Measurements from ENCODE around the gene C12orf50.
"Not testable (repeated sequence)": the region's sequence is repeated elsewhere in the genome, so short reads cannot be mapped to it uniquely, and the experiment has no call there.

C12orf50 gene, protein sequence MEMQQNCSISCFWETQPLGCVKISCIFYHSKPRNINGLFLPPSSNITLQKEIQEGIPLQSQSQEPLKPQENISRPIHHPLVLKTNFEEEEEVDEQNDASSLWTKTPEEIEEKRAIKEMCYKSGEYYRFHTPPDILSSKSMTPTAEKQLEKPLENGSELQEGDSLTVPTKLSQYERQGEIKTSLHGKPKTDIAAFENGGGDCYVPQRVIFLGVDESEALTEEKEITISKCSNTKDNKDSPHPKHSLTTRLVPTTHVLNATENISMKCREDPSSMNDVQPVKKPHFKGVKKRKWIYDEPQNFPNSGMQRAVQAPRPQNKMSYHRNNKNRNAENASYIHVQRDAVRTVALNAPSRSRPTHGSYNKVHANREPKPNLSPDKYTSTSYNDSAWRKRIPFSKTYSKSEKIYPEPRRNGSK

GRCh38 chr12:88029093-88029665, at the start of gene C12orf50:
TSS of gene C12orf50 (minus strand) at chr12:88029401. CDS start at chr12:88026962, 2,439 bp downstream.
- no peak for DNase-seq (ENCODE audit: low read depth)

GRCh38 chr12:88067301-88067700, 38.1 kb upstream of the C12orf50 start:
- no peak for DNase-seq (ENCODE audit: low read depth)

DNA sequence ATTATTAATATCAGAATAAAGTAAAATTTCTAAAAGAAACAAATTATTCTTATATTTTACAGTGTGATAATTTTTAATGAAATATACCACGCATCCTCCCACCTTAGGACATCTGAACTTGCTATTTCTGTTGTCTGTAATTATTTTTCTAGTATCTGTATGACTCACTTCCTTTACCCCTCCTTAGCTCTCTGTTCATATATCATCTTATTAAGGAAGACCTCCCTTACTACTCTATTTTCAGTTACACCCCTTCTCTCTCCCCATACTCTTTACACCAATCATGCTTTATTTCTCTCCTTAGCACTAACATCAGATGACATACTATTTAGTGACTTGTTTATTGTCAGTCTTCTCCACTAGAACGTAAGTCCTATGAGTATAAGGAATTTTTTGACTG, 34.2 kb upstream of the C12orf50 start:
- DNase-seq (ENCODE audit: low read depth) = no peak

- no peak for DNase-seq (ENCODE audit: low read depth)
Measured at GRCh38 chr12:88062474-88062873, 33.3 kb upstream of the C12orf50 start.

GRCh38 chr12:88058719-88059077, 29.5 kb upstream of the C12orf50 start:
- DNase-seq (ENCODE audit: low read depth) = no peak

DNA sequence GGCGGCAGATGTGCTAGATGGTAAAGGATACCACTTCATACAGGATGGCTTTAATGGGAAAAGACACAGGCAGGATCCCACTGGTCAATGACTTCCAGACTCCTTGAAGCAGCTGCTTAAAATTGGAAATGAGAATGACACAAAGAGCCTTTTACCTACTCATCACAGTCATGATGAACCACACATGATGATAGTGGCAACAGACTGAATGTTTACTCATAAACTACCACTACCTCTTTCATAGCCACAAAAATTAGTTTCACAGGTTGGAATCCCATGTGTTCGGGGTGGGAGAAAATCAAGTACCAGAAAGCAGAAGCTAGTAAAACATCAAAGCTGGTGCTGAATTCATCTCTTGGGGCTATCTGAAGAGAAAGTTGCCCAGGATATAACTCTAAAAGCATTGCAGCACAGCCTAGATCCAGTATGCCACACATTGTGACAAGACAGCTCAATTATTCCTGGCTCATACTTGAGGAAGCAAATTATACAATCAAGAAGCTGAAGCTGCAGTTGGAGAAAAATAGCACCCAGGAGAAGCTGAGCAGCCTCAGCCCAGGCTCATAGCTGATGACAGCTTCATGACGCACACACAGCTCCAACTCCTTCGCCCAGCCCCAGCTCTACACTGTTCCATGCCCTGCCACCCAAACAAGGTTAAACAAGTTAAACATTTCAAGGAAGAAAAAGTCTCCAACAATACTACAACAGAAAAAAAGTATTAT, 29.0 kb upstream of the C12orf50 start:
- no peak for DNase-seq (ENCODE audit: low read depth)

DNA sequence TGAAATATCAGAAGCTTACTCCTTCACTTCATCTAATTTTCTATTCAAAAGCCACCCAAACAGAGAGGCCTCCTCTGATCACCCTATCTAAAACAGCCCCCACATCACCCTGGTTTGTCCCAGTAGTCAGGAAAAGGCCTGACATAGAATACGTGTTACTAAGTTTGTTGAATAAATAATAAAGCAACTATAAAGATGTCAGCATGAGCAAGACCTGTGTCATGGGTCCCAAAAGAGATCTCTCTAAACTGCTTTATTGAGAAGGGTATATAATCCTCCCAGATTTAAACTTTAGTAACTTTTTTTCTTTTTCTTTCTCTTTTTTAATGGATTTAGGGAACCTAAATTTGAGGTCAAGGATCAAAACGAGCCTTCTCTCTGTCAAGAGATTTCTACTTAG, 27.4 kb upstream of the C12orf50 start:
- DNase-seq (ENCODE audit: low read depth) = no peak

DNA sequence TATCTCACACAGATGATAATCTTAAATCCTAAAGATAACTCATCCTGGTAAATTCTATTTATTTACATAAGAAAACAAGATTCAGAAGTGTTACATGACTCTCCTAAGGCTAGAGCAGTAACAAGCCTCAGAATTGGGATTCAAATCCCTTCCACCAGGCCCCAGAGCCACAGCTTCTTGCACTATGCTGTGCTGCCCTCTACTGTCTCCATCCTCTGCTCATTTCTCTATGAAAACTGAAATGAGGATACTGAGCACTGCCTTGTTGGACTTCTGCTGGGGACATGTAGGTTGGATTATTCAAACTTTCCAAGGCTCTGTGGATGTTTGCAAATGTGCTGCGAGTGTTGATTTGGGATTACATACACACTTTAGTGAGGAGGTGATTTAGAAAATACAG, 23.5 kb upstream of the C12orf50 start:
- no peak for DNase-seq (ENCODE audit: low read depth)

GRCh38 chr12:88044035-88044434, 14.8 kb upstream of the C12orf50 start:
- no peak for DNase-seq (ENCODE audit: low read depth)

DNA sequence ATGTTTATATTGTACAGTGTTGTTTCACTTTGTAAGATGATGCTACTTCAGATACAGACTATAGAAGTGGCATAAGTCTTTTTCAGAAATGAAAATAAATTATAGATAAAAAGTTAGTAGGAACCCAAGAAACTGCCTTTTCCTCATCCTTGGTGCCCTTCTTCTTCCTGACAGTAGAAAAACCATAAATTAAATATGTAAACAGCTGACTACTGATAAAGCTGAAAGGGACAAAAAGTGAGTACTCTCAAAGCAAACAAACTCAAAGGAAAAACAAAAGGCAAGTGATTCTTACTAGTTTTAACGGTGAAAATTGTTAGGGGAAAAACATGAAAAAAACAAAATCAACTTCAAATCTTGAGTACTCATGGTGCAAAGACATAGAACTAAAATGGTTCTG, 8.6 kb upstream of the C12orf50 start:
- DNase-seq (ENCODE audit: low read depth) = no peak

DNA sequence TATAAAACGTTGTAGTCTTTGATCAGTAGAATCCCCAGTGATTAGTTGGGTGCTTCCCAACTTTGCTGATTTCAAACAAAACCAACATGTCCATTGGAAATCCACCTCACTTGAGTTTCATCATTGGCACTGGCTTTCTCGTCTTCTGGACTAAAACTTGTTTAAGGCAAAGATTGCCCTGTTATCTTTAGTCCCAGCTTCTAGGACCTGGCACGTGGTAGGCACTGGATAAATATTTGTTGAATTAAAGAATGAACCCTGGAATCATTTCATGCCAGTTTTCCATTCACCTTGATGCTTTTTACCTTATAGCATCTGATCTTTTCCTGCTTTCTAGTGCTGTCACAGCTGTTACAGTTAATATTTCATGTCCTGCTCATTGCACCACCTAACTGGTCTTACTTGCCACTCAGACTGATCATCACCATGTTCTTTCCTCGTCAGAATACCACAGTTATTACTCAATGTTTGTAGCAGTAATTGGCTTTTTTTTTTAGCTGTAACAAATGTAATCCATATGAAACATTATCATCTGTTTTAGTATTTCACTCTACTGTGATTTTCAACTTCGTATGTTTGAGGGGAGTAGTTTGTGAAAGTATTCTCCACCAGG, 7.3 kb upstream of the C12orf50 start:
- DNase-seq (ENCODE audit: low read depth) = no peak

- no peak for DNase-seq (ENCODE audit: low read depth)
Measured at GRCh38 chr12:88035907-88036289, 6.7 kb upstream of the C12orf50 start.

DNA sequence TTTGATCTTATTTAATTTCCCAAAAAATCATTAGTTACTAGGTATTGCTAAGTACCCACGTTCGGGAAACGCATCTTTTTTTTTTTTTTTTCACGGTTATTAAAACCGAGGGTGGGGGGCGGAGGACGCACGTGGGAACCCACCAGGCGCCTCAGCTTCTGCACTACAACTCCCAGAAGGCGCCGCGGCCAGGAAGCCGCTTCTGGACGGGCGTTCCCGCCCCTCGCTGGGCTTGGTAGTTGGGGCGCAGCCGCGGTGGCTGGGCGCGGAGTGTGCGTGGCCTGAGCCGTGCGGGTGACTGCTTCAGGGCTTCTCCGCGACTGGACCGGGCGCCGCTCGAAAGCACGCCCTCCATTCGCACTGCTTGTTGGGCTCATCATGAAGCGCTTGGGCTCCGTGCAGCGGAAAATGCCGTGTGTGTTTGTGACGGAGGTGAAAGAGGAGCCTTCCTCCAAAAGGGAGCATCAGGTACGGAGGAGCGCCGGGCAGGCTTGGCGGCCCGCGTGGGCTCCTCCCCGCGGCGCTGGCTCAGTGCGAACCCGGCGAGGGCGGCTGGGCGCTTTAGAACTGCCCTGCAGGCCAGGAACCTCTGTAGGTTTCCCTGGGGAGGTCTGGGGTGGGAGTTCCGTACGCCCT, 6.2 kb upstream of the C12orf50 start:
- peak; percentile 78 for DNase-seq (ENCODE audit: low read depth)

- not testable (repeated sequence) for DNase-seq (ENCODE audit: low read depth)
Measured at GRCh38 chr12:88031161-88031560, 2.0 kb upstream of the C12orf50 start.

- no peak for DNase-seq (ENCODE audit: low read depth)
Measured at GRCh38 chr12:88026196-88026595, 3.0 kb downstream of the C12orf50 start.

GRCh38 chr12:88017964-88018363, 11.2 kb downstream of the C12orf50 start:
- no peak for DNase-seq (ENCODE audit: low read depth)

DNA sequence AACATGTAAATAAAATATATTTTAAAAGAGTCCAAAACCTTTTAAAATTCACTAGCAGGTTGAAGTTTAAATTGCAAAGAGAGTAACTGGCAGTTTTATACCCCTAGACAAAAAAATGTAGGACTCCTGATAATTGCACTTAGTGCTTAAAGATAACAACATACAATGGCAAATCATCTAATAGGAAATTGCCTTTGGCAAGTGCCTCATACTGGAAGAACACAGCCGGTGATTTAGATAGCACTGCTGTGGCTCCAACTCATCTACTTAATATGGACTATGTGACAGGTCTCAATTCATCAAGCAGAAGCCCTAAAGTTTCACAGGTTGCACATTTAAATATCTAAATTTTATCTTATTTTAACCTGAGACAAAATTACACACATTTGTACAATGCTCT, 13.4 kb downstream of the C12orf50 start:
- DNase-seq (ENCODE audit: low read depth) = no peak

DNA sequence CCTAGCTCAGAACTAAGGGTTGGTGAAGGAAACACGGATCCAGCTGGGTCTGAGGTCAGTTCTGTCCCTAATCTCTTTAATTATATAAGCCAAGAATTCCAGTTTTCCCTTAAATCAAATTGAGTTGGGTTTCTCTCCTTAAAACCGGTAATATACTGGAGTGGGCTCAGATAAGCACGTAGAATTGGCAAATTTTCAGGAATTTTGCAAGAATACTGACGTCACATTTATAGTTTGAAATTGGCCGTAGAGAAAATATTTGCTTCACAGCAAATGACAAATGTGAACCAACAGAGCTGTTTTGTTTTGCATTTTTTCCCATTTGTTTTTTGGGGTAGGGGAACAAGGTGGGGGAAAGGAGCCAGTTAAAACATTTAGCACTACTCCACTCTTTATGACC, 17.4 kb downstream of the C12orf50 start:
- no peak for DNase-seq (ENCODE audit: low read depth)

DNA sequence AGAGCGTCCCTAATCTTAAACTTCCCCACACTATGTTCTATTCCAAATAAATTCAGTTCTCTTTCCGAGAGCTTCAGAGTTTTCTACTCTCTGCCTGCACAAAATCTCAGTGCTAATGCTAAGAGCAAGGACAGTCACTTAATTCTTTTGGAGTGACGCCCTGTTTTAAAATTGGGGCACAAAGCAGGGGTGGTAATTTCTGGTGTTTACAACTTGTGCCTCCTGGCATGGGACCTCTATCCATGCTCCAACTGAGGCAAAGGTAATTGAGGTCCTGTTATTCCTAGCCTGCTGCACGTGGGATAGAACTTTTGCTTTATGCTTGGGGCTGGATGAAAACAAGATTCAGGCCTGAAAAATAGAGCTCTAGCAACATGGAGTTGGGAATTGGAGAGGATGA, 22.9 kb downstream of the C12orf50 start:
- DNase-seq (ENCODE audit: low read depth) = no peak

DNA sequence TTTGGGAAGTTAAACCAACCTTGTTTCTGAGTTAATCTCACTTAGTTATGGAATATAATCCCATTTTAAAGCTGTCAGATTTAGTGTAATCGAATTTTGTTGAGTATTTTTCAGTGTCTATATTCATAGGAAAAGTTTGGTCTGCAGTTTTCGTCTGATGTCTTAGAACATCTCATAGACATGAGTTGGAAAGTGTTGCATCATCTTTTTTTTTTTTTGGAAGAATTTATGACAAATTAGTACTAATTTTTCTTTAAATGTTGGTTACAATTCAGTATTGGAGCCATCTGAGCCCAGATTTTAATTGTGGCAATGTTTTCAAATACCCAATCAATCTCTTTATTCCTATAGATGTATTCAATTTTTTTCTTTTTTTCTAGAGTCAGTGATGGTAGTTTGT, 27.9 kb downstream of the C12orf50 start:
- DNase-seq (ENCODE audit: low read depth) = no peak

DNA sequence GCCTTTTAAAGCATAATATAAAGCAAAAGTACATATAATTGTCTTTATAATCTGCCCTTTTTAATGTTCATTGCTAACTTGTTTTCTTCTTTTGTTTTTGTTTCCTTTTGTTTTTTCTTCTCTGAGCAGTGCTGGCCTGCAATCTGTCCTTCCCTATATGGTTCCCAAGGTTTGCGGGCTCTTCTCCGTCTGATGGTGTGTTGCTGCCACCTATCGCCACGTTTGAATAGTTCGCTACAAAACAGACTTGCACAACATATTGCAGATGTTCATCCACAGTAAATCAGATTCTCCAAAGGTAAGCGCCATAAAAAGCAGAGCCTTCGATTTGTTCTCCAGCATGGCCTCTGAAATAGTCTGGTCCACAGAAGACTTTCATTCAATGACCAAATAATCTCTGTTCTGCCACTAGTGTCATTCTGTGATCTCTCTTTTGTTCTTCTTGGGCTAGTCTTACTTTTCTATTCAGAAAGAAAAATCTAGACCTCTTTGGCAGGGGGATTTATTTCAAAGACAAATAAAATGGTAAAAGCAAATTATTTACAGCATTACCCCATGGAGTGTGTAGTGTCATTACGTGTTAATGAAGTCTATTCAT, 33.5 kb downstream of the C12orf50 start:
- DNase-seq (ENCODE audit: low read depth) = peak; percentile 5

GRCh38 chr12:87991483-87991882, 37.7 kb downstream of the C12orf50 start:
- DNase-seq (ENCODE audit: low read depth) = no peak
